ENCODE measurements around the gene NUDT9.

NUDT9 gene

GRCh38 chr4:87506974-87507701 lies 84.8 kb downstream of the NUDT9 start:
- no peak for DNase-seq

All from amygdala (tissue), 56 donors.